HepG2 (cell line): ENCODE results near the gene NFIL3. TPM values are rescaled to one million over a fixed set of nuclear protein-coding genes. Genes with fewer than 3 reads are reported as not detected.

Experiments
- AFF4 ChIP-seq: sonication (generic); formaldehyde crosslinking; IDR thresholded peaks from 2 replicates; pipeline ENCODE4 v1.4.0; 2020; ENCODE audit warnings: missing genetic modification reagents
- AGO2 ChIP-seq: fragments of 200-400 bp; formaldehyde crosslinking; optimal IDR thresholded peaks from 2 replicates; pipeline ENCODE3; 2017; ENCODE audit warnings: mild to moderate bottlenecking, low read depth, low read length, moderate library complexity
- MAFK ChIP-seq, 2 experiments: IDR thresholded peaks in 1 of 2; conservative IDR thresholded peaks in 1 of 2; 2 replicates each; pipeline ENCODE4 v1.6.1; 2011; ENCODE audit warnings: improper control_type of control experiment in 2 of 2, low read length in 2 of 2
- MIER2 ChIP-seq: IDR thresholded peaks from 2 replicates; pipeline ENCODE4 v1.6.1; 2016; ENCODE audit warnings: missing biosample characterization, missing genetic modification reagents
- MTF2 ChIP-seq: sonication (generic); formaldehyde crosslinking; IDR thresholded peaks from 2 replicates; pipeline ENCODE4 v1.5.0; 2020; ENCODE audit warnings: missing genetic modification reagents, borderline replicate concordance
- NFIC ChIP-seq: IDR thresholded peaks from 2 replicates; pipeline ENCODE4 v1.6.1; 2012; ENCODE audit warnings: mild to moderate bottlenecking, low read length, inconsistent platforms
- PAWR ChIP-seq: sonication (generic); formaldehyde crosslinking; IDR thresholded peaks from 2 replicates; pipeline ENCODE4 v1.4.0; 2020; ENCODE audit warnings: missing genetic modification reagents, mild to moderate bottlenecking, borderline replicate concordance
- POGK ChIP-seq: sonication (generic); formaldehyde crosslinking; conservative IDR thresholded peaks from 2 replicates; pipeline ENCODE4 v1.8.0; 2022; ENCODE audit warnings: mild to moderate bottlenecking, moderate library complexity, missing genetic modification reagents
- SKI ChIP-seq: fragments of 450-650 bp; IDR thresholded peaks from one replicate; pipeline ENCODE4 v1.6.1; 2018; ENCODE audit warnings: mild to moderate bottlenecking; ENCODE audit not compliant: partially characterized antibody
- ZBTB21 ChIP-seq: sonication (generic); formaldehyde crosslinking; IDR thresholded peaks from 2 replicates; pipeline ENCODE4 v1.4.0; 2020; ENCODE audit warnings: missing genetic modification reagents
- ZNF318 ChIP-seq: sonication (generic); formaldehyde crosslinking; IDR thresholded peaks from 2 replicates; pipeline ENCODE4 v1.4.0; 2020; ENCODE audit warnings: mild to moderate bottlenecking, missing genetic modification reagents
- polyA plus RNA-seq, 8 experiments: library from polyadenylated mRNA; depleted of rRNA in 3 of 8; stranded (reverse) in 7 of 8; unstranded in 1 of 8; fragments of >200 nt; fragmentation: Illumina TruSeq in 4 of 8; extraction: Trizol in 4 of 8; gene quantifications; 2 replicates each; pipeline versions ENCODE4 v1.2.1 to v1.2.3, GENCODE V29; 2011 to 2016; ENCODE audit warnings: low read depth in 4 of 8, missing spikeins in 1 of 8, mixed read lengths in 1 of 8; ENCODE audit not compliant: insufficient read depth in 1 of 8
- total RNA-seq, 5 experiments: library from RNA; depleted of rRNA; stranded (reverse); fragments of >200 nt; fragmentation: Illumina TruSeq; extraction: Trizol; gene quantifications; 2 replicates each; pipeline ENCODE4 v1.2.3, GENCODE V29; 2016; ENCODE audit warnings: low read depth in 1 of 5
- TF ChIP-seq, protein P1 (sequence below): IDR thresholded peaks from 2 replicates; pipeline ENCODE4 v1.6.1; 2016; ENCODE audit warnings: mild to moderate bottlenecking, missing biosample characterization, missing genetic modification reagents

The NFIL3 gene
- total and polyA plus RNA-seq, 2 of the 13 experiments (the other 11 are each of a cell fraction or from before 2014, with no cell fraction given), result 46.6 to 54.2 TPM

- TF ChIP-seq PAWR (CRISPR knock-in tag) (no peak), MIER2 (no peak), AFF4 (CRISPR knock-in tag) (no peak; the same call in 1 of the 2 replicates), ZNF318 (no peak), NFIC (no peak), MTF2 (CRISPR knock-in tag) (no peak), AGO2 (peak; percentile 85), ZBTB21 (CRISPR knock-in tag) (no peak), POGK (CRISPR knock-in tag) (peak; percentile 60; the same call in 1 of the 2 replicates), SKI (peak; percentile 16), MAFK (conservative IDR thresholded peaks at IDR 0.05 in 1 of 2, IDR thresholded peaks at IDR 0.05 in 1 of 2; ENCODE audit: low read length in 2 of 2) (no peak)
- TF ChIP-seq, protein P1, sequence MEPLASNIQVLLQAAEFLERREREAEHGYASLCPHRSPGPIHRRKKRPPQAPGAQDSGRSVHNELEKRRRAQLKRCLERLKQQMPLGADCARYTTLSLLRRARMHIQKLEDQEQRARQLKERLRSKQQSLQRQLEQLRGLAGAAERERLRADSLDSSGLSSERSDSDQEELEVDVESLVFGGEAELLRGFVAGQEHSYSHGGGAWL (CRISPR knock-in tag), result peak; percentile 54; the same call in 1 of the 2 replicates
Observed at GRCh38 chr9:91361291-91362050, 62.2 kb downstream of the NFIL3 start, which contains the start of gene AUH (continued).
